Activated CD4-positive, alpha-beta memory T cell treated with anti-CD3 and anti-CD28 coated beads, Interleukin-2, amount 10 ng/mL, durations not matched to agents 7 days and 5 days (primary cell): ENCODE data around the gene FBXO2. TPM values are rescaled to one million over a fixed set of nuclear protein-coding genes. Genes with fewer than 3 reads are reported as not detected.

Source experiments
- CTCF ChIA-PET: fragments of 350-600 bp; sonication (Branson Sonifier 250); formaldehyde crosslinking; loops from one replicate; lab custom pipeline; 2021; ENCODE audit warnings: antibody characterized with exemption, inconsistent platforms; lab: Charles Lee
- POLR2A ChIA-PET: fragments of 350-600 bp; sonication (Branson Sonifier 250); formaldehyde crosslinking; loops from one replicate; lab custom pipeline; 2021; ENCODE audit warnings: antibody characterized with exemption; lab: Charles Lee
- DNase-seq: peaks from one replicate; pipeline ENCODE4 v3.0.0-alpha.2; 2020
- H3K27ac Mint-ChIP-seq: one replicate; pipeline ENCODE4 v1.8.0; 2021; ENCODE audit warnings: mild to moderate bottlenecking, mixed read lengths
- H3K27me3 Mint-ChIP-seq: one replicate; pipeline ENCODE4 v1.8.0; 2021; ENCODE audit warnings: mixed read lengths
- H3K36me3 Mint-ChIP-seq: one replicate; pipeline ENCODE4 v1.8.0; 2021; ENCODE audit warnings: low read depth, mixed read lengths
- H3K4me1 Mint-ChIP-seq: one replicate; pipeline ENCODE4 v1.8.0; 2021; ENCODE audit warnings: mixed read lengths
- H3K4me3 Mint-ChIP-seq: one replicate; pipeline ENCODE4 v1.8.0; 2021; ENCODE audit warnings: mild to moderate bottlenecking, mixed read lengths
- H3K9me3 Mint-ChIP-seq: one replicate; pipeline ENCODE4 v1.8.0; 2021; ENCODE audit warnings: mixed read lengths
- total RNA-seq, 2 experiments: library from RNA; stranded (reverse); gene quantifications; one replicate each; pipeline ENCODE4 v1.2.3, GENCODE V29; 2021

Gene FBXO2, protein sequence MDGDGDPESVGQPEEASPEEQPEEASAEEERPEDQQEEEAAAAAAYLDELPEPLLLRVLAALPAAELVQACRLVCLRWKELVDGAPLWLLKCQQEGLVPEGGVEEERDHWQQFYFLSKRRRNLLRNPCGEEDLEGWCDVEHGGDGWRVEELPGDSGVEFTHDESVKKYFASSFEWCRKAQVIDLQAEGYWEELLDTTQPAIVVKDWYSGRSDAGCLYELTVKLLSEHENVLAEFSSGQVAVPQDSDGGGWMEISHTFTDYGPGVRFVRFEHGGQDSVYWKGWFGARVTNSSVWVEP
- 1 to 10 TPM; 1.4 to 1.8 TPM for total RNA-seq

DNA sequence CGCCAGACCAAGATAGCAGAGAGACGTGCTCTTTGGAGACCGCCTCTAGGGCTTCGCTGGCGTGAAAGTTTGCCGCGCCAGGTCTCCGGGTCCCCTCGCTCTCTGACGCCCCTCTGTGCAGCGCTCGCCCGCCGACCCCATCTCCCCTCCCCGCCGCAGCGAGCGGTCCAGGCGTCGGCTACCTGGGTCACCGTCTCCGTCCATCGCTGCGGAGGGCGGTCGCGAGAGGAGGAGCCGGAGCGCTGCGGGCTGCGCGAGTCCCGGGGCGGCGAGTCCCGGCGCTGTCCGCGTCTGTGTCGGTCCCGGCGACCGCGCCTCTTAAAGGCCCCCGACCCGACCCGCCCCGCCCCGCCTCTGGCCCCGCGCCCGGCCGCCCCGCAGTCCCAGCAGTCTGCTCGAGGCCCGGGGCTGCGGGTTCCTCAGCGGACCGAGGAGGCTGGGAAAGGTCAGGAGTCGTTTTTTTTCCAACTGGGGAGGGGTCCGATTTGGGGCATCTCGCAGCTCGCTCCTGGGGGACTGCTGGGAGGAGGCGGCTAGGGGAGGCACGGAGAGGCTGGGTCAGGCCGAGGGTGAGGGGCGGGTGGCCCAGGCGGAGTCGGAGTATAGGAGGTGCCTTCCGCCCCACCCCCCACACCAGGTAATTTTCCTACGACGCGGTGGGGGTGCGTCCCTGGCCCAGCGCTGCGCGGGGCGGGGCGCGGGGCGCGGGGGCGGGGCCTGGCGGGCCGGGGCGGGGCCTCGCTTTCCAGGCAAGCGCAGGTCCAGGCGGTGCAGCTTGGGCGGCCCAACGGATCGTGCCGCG is at the start of gene FBXO2, which contains the start of gene FBXO44:
Gene FBXO2, minus strand, starts transcription at position 293 of the 802 bp plus-strand sequence. Its CDS starts 89 bp downstream, at position 204.
Gene FBXO44, plus strand, starts transcription at position 741 of the 802 bp plus-strand sequence. CDS start 959 bp downstream, outside the sequence.
- POLR2A ChIA-PET: interaction anchor here (0.8 to 8.2 kb wide), 7 partner anchors 10 to 642 kb away, joined by 4 to 56 read pairs (median 4); partner anchors contain the start of genes FBXO6 and TARDBP
- no peaks in the 10 kb centered on the region for H3K9me3 Mint-ChIP-seq
- H3K4me1 Mint-ChIP-seq: peaks cover 29% of the 10 kb centered on the region
- CTCF ChIA-PET: interaction anchor here (2.0 to 2.7 kb wide), 3 partner anchors 10 to 65 kb away, joined by 9 to 18 read pairs (median 18); partner anchors contain the start of gene FBXO6
- peak; percentile 60 for DNase-seq
- H3K36me3 Mint-ChIP-seq: peaks cover 9% of the 10 kb centered on the region
- peaks cover 6% of the 10 kb centered on the region for H3K27me3 Mint-ChIP-seq
- peak within 1 kb of the TSS; percentile 71 for H3K4me3 Mint-ChIP-seq
- no peak within 1 kb of the TSS for H3K27ac Mint-ChIP-seq

DNA sequence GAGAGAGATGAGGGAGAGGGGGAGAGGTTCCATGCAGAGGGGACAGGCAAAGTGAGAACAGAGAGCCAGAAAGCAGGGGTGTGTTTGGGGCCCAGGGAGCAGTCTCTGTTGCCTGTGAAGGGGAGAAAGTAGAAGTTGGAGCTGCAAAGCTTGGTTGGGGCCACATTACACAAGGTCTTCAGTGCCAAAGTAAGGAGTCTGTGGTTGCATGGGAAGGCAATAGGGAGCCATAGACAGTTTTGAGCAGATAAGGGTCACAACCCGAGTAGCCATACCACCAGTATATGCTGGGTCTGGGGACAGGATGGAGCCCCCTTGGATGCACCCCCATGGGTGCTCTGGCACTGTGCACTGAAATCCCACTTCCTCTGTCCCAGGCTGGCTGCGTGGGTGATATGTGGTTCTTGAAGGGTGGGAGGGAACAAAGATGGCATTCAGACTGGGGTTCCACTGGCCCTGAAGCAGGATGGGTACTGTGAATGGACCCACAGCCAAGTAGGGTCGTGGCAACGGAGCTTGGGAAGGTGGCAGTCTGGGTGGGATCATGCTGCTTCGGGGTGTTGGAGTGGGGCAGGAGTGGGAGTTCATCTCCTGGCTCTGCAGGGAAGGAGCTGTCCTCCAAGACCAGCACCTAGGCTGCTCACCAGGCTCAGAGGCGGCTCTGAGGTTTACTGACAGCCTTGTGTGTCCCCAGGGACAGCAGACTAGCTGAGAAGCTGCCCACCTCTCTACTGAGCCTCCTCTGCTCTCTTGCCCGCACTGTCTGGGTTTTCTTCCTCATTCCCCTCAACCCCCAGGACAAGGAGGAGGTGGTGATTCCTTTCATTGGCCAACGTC is 49.3 kb upstream of the FBXO2 start:
- CTCF ChIA-PET: no interaction called here
- H3K4me1 Mint-ChIP-seq: peaks cover 1% of the 10 kb centered on the region
- H3K27me3 Mint-ChIP-seq: peaks cover 23% of the 10 kb centered on the region
- no peaks in the 10 kb centered on the region for H3K9me3 Mint-ChIP-seq
- H3K27ac Mint-ChIP-seq: no peak overlapping the region
- no peak for DNase-seq
- H3K4me3 Mint-ChIP-seq: no peak overlapping the region
- H3K36me3 Mint-ChIP-seq: no peaks in the 10 kb centered on the region
- POLR2A ChIA-PET: interaction anchor here (2.8 kb wide), 1 partner anchor 16 kb away, joined by 8 read pairs; no protein-coding TSS in a partner anchor

DNA sequence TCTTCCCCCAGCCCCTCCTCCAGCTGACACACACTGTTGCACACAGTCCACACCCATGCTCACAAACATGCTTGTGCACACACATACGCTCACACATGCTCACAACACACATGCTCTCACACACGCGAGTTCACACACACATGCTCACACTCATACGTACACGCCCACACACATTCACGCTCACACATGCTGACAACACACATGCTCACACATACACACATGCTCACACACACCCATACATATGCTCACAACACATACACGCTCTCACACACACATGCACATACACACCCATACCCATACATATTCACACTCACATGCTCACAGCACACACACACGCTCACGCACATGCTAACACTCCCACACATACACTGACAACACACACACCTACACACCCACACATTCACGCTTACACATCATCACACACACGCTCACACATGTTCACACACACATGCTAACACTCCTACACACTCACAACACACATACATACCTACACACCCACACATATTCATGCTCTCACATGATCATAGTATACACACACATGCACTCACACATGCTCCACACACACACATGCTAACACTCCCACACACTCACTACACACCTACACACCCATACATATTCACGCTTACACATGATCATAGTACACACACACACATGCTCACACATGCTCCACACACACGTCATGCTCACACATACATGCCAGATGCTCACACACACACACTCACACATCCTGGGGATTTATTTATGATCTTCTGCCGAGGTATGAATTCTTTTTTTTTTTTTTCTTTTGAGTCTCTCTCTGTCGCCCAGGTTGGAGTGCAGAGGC is 48.0 kb upstream of the FBXO2 start:
- H3K4me3 Mint-ChIP-seq: no peak overlapping the region
- ChIA-PET POLR2A (interaction anchor here (2.8 kb wide), 1 partner anchor 17 kb away, joined by 8 read pairs; no protein-coding TSS in a partner anchor), CTCF (interaction anchor here (1.0 kb wide), 1 partner anchor 8 kb away, joined by 3 read pairs; no protein-coding TSS in a partner anchor)
- H3K36me3 Mint-ChIP-seq: no peaks in the 10 kb centered on the region
- no peaks in the 10 kb centered on the region for H3K9me3 Mint-ChIP-seq
- H3K27me3 Mint-ChIP-seq: peaks cover 23% of the 10 kb centered on the region
- H3K4me1 Mint-ChIP-seq: peaks cover 3% of the 10 kb centered on the region
- no peak overlapping the region for H3K27ac Mint-ChIP-seq
- DNase-seq: no peak

DNA sequence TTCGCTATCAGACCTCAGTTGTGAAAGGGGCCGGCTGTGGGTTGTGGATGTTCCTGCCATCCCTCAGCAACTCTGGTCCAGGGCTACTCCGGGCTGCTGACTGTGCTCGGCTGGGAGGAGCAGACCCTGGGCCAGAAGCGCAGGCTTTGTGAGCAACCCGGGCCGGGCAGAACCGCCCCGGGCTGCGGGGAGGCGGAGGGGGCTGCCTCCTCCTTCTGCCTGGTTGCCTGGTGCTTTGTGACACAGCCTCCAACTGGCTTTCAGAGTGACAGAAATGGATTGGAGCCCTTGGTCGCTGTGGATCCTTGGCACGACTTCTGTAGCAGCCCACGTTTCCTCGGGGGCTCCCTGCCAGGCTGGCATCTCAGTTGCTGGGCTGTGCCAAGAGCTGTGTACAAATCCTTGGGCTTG is 47.3 kb upstream of the FBXO2 start:
- peaks cover 23% of the 10 kb centered on the region for H3K27me3 Mint-ChIP-seq
- no peaks in the 10 kb centered on the region for H3K9me3 Mint-ChIP-seq
- no peak overlapping the region for H3K4me3 Mint-ChIP-seq
- ChIA-PET POLR2A (no interaction called here), CTCF (interaction anchor here (1.0 kb wide), 1 partner anchor 9 kb away, joined by 3 read pairs; no protein-coding TSS in a partner anchor)
- no peaks in the 10 kb centered on the region for H3K36me3 Mint-ChIP-seq
- peaks cover 3% of the 10 kb centered on the region for H3K4me1 Mint-ChIP-seq
- DNase-seq: no peak
- no peak overlapping the region for H3K27ac Mint-ChIP-seq

DNA sequence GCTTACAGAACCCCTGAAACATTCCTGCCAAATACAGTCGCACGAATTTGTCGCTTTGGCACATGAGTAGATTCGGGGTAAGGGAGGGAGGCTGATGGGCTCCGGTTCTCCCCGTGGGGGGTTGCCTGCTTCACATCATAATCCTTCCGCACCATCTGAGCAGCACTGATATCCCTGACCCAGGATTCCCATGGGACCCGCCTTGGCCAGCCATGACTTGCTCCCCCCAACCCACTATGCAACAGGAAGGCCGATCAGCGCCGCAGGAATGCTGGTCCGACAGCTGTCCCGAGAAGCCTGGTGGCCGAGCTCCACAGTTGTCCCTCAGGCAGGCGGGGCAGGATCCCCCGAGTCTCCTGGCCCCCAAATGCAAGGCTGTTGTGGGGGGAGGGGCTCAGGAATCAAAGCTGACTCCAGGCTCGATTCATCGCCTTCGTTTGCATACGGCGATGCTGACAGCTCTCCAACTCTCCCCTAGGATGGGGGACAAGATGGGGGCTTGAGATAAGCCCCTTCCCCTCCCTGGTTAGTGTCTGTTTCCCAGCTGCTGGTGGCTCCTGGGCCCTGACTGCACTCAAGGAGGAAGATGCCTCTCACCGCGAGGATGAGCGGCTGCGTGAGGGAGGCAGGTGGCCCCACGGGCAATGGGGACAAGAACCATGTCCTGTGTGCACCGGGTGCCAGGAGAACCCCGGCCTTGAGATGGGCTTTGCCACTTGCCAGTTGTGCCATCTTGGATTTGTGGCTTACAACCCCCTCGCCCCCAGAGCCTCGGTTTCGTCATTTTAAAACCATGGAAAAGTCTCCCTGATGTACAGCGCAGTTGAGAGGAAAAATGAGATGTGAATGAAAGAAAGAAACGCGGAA is 46.6 kb upstream of the FBXO2 start:
- Mint-ChIP-seq H3K4me1 (peaks cover 3% of the 10 kb centered on the region), H3K4me3 (no peak overlapping the region), H3K27me3 (peaks cover 23% of the 10 kb centered on the region), H3K27ac (no peak overlapping the region), H3K36me3 (no peaks in the 10 kb centered on the region), H3K9me3 (no peaks in the 10 kb centered on the region)
- CTCF ChIA-PET: interaction anchor here (0.7 to 1.1 kb wide), 4 partner anchors 9 to 37 kb away, joined by 3 to 5 read pairs (median 3); partner anchors contain the start of gene FBXO6
- DNase-seq: no peak
- POLR2A ChIA-PET: no interaction called here

DNA sequence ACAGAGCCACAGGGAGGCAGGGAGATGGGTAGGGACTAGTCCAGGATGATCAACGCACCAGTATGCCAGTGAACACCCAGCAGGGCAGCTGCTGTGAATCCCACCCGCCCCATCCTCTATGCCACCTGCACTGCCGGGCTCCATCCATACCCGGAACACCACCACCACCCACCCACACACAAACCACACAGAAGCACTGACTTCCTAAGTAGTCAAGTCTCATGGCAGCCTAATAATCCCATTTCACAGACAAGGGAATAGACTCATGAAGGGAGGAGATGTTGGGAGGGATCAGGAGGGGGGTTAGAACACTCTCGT is 43.6 kb upstream of the FBXO2 start:
- Mint-ChIP-seq H3K4me3 (no peak overlapping the region), H3K4me1 (peaks cover 16% of the 10 kb centered on the region), H3K36me3 (no peaks in the 10 kb centered on the region), H3K27me3 (peaks cover 30% of the 10 kb centered on the region), H3K27ac (no peak overlapping the region), H3K9me3 (no peaks in the 10 kb centered on the region)
- no peak for DNase-seq
- ChIA-PET POLR2A (no interaction called here), CTCF (interaction anchor here (0.6 kb wide), 1 partner anchor 21 kb away, joined by 3 read pairs; no protein-coding TSS in a partner anchor)

DNA sequence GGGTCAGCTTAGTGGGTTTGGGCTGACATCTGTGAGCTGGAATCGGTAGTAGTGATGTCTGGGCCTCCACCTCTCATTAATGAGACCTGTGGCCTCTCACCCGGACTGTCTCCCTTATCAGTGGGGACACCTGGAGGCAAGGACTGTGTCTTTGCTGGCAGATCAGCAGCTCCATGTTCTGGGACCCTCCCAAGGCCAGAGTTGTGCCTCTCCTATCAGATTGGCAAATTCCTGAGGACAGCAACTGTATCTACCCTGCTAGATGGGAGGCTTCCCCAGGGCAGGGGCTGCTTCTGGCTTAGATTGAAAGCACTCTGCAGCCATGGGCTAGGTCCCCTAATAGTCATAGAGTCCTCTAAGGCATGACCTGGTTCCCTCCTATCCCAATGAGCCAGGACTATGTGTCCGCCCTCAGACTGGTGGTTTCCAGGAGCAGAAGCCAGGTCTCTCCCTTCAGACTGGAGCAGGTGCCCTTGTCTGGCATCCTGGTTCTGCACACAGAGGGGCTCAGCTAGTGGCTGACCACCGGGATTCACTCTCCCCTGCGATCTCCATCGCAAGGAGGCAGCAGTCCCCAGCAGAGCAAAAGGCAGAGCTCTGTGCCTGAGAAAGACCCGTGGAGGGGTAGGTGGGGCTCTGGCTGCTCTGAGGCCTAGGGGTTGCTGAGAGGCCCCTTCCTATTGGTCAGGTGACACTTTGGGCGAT is 43.1 kb upstream of the FBXO2 start:
- DNase-seq: no peak
- Mint-ChIP-seq H3K36me3 (no peaks in the 10 kb centered on the region), H3K4me1 (peaks cover 21% of the 10 kb centered on the region), H3K4me3 (no peak overlapping the region), H3K27me3 (peaks cover 35% of the 10 kb centered on the region), H3K27ac (no peak overlapping the region), H3K9me3 (no peaks in the 10 kb centered on the region)
- ChIA-PET POLR2A (interaction anchor here (3.6 kb wide), 1 partner anchor 33 kb away, joined by 18 read pairs; the partner anchor contains the start of gene FBXO6), CTCF (interaction anchor here (0.6 to 1.9 kb wide), 3 partner anchors 11 to 33 kb away, joined by 3 to 10 read pairs (median 3); partner anchors contain the start of gene FBXO6)

DNA sequence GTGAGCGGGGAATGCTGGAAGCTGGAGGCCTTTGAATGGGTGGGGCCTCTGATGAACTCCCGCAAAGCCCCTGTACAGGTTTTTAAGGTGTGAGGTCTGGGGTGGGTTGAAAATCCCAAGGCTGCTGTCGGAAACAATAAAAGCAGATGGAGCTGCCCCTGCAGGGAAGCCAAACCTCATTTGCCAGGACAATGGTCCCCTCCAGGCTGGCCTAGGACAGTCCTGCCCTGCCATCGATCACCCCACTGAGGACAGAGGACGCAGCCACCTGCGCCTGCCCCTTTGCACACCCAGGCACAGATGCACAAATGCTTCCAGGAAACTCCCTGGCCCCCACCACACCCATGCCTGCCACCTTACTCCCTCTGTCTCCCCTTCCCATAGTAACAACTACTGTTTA is 41.6 kb upstream of the FBXO2 start:
- Mint-ChIP-seq H3K27me3 (peaks cover 34% of the 10 kb centered on the region), H3K27ac (no peak overlapping the region), H3K4me3 (no peak overlapping the region), H3K4me1 (peaks cover 25% of the 10 kb centered on the region), H3K36me3 (no peaks in the 10 kb centered on the region), H3K9me3 (no peaks in the 10 kb centered on the region)
- ChIA-PET CTCF (interaction anchor here (1.3 to 1.9 kb wide), 2 partner anchors 24 to 31 kb away, joined by 4 to 10 read pairs; partner anchors contain the start of gene FBXO6), POLR2A (interaction anchor here (1.2 to 3.6 kb wide), 3 partner anchors 14 to 212 kb away, joined by 4 to 18 read pairs (median 5); partner anchors contain the start of gene FBXO6)
- no peak for DNase-seq

DNA sequence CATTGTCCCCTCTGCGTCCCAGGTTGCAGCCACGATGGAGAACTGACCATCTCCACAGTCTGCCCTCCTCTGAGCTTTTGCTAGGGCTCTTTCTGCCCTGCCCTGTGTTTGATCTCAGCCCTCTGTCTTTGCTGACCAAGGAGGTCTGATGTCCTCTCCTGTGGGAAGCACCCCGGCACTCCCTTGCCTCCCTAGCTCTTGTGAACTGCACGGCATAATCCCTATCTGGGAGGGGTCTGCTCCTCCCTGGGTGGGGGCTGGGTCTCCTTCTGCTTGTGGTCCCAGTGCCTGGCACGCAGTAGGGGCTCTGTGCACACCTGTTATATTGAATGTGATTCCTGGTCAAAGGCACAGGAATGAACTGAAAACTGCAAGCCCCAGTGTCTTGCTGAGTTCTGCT is 39.7 kb upstream of the FBXO2 start:
- Mint-ChIP-seq H3K4me3 (no peak overlapping the region), H3K9me3 (no peaks in the 10 kb centered on the region), H3K36me3 (no peaks in the 10 kb centered on the region), H3K4me1 (peaks cover 31% of the 10 kb centered on the region), H3K27me3 (peaks cover 47% of the 10 kb centered on the region), H3K27ac (peak overlapping the region; percentile 59)
- CTCF ChIA-PET: interaction anchor here (1.0 to 2.3 kb wide), 3 partner anchors 17 to 29 kb away, joined by 3 to 9 read pairs (median 7); partner anchors contain the start of gene FBXO6
- POLR2A ChIA-PET: interaction anchor here (1.2 to 3.6 kb wide), 4 partner anchors 12 to 216 kb away, joined by 3 to 18 read pairs (median 12); partner anchors contain the start of genes FBXO6 and MAD2L2
- no peak for DNase-seq

DNA sequence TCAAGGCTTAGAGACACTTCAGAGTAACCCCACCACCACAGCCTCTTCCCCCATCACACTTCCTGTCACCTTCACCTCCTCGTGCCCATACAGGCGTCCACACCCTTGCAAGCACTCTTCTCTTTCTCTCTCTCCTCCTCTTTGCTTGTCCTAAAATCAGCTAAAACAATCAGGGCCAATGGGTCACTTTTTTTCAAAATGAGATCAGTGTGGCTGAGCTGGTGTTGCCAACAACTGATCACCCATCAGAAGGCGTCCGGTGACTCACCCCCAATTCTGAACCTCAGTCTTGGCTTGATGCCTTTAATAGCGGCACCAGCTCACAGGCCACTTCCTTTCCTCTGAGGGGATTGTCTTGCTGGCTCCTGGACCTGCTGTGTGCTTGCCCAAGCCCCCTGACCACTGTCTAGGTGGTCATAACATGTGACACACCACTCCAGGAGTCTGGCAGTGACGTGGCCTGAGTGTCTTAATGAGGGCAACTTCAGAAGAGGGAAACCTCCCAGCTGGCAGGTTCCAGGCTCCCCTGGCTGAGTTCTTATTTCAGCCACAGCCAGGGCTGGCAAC is 38.9 kb upstream of the FBXO2 start:
- ChIA-PET POLR2A (interaction anchor here (0.7 to 1.9 kb wide), 7 partner anchors 12 to 217 kb away, joined by 3 to 13 read pairs (median 3); partner anchors contain the start of genes AGTRAP, FBXO6 and MAD2L2), CTCF (interaction anchor here (1.0 to 2.3 kb wide), 5 partner anchors 12 to 42 kb away, joined by 3 to 9 read pairs (median 6); partner anchors contain the start of genes FBXO6 and MAD2L2)
- peaks cover 49% of the 10 kb centered on the region for H3K27me3 Mint-ChIP-seq

More for the DNA sequence above, 38.9 kb upstream of the FBXO2 start:
- H3K4me1 Mint-ChIP-seq: peaks cover 31% of the 10 kb centered on the region
- H3K9me3 Mint-ChIP-seq: no peaks in the 10 kb centered on the region
- peak overlapping the region; percentile 23 for H3K27ac Mint-ChIP-seq
- peak; percentile 72 for DNase-seq
- H3K4me3 Mint-ChIP-seq: peak overlapping the region; percentile 28
- H3K36me3 Mint-ChIP-seq: no peaks in the 10 kb centered on the region
